ENCODE data around the gene FANCG.

Gene FANCG

GRCh38 chr9:35102769-35103659 is 23.3 kb upstream of the FANCG start, which contains the start of gene STOML2:
STOML2 (minus strand) TSS chr9:35103131; CDS start chr9:35103094, 37 bp downstream.
- peak; percentile 95 for DNase-seq

GRCh38 chr9:35102465-35102768 is 22.7 kb upstream of the FANCG start:
- no peak for DNase-seq

GRCh38 chr9:35097573-35097972 is 17.8 kb upstream of the FANCG start:
- DNase-seq: no peak

GRCh38 chr9:35096035-35096849 is 16.5 kb upstream of the FANCG start, which contains the start of gene PIGO:
PIGO (minus strand) TSS chr9:35096591; CDS start chr9:35095565, 1,026 bp downstream.
- DNase-seq: peak; percentile 86

- no peak for DNase-seq
Measured at GRCh38 chr9:35091536-35091935, 11.8 kb upstream of the FANCG start.

- DNase-seq: no peak
Measured at GRCh38 chr9:35089434-35089833, 9.7 kb upstream of the FANCG start.

- DNase-seq: no peak
Measured at GRCh38 chr9:35085078-35085477, 5.3 kb upstream of the FANCG start.

- no peak for DNase-seq
Measured at GRCh38 chr9:35079041-35079425, 709 bp downstream of the FANCG start.

- DNase-seq: no peak
Measured at GRCh38 chr9:35078066-35078465, 1.7 kb downstream of the FANCG start.

GRCh38 chr9:35076848-35077247 is 2.9 kb downstream of the FANCG start:
- no peak for DNase-seq

GRCh38 chr9:35075358-35075757 is 4.4 kb downstream of the FANCG start:
- no peak for DNase-seq

GRCh38 chr9:35074791-35075190 is 5.0 kb downstream of the FANCG start:
- DNase-seq: no peak

GRCh38 chr9:35074141-35074540 is 5.6 kb downstream of the FANCG start:
- DNase-seq: no peak

GRCh38 chr9:35073279-35073612 is 6.5 kb downstream of the FANCG start:
- DNase-seq: no peak

- peak; percentile 98 for DNase-seq
Measured at GRCh38 chr9:35072461-35073278, 7.1 kb downstream of the FANCG start, which contains the start of gene VCP. VCP (minus strand) TSS chr9:35072625; CDS start chr9:35072353, 272 bp downstream.

GRCh38 chr9:35071814-35072460 is 7.8 kb downstream of the FANCG start:
- DNase-seq: peak; percentile 69

- peak; percentile 28 for DNase-seq
Measured at GRCh38 chr9:35070823-35071813, 8.6 kb downstream of the FANCG start.

- no peak for DNase-seq
Measured at GRCh38 chr9:35069020-35069419, 10.7 kb downstream of the FANCG start.

- no peak for DNase-seq
Measured at GRCh38 chr9:35067056-35067455, 12.7 kb downstream of the FANCG start.

GRCh38 chr9:35060548-35061207 is 19.1 kb downstream of the FANCG start:
- no peak for DNase-seq

GRCh38 chr9:35059438-35059837 is 20.3 kb downstream of the FANCG start:
- no peak for DNase-seq
